T-helper 1 cell treated with Interleukin-12 subunit alpha and Interleukin-12 subunit beta and Interleukin-4 antibody, amounts not matched to agents 30 ng/mL and 1 ng/mL, for 36 hours (primary cell): ENCODE data around the gene KLHL25. TPM values are rescaled to one million over a fixed set of nuclear protein-coding genes. Genes with fewer than 3 reads are reported as not detected.

ENCODE experiments used
- intact Hi-C: fragments of 100-400 bp; cut with micrococcal nuclease; formaldehyde crosslinking; loops from one replicate; pipeline ENCODE4 v1.15.1; 2024
- total RNA-seq: library from RNA; stranded (reverse); gene quantifications from 2 replicates; pipeline ENCODE4 v1.2.3, GENCODE V29; 2022

The KLHL25 gene
- 5.1 and 5.5 TPM in 2 replicates for total RNA-seq

GRCh38 chr15:85794598-85795336 lies at the start of gene KLHL25:
Gene KLHL25 (minus strand): TSS chr15:85794925. CDS start chr15:85769810, 25,115 bp downstream.
- intact Hi-C loops: loop anchor here (1.0 to 5.0 kb wide), 7 partner anchors 9 to 814 kb away; no protein-coding TSS in a partner anchor

DNA sequence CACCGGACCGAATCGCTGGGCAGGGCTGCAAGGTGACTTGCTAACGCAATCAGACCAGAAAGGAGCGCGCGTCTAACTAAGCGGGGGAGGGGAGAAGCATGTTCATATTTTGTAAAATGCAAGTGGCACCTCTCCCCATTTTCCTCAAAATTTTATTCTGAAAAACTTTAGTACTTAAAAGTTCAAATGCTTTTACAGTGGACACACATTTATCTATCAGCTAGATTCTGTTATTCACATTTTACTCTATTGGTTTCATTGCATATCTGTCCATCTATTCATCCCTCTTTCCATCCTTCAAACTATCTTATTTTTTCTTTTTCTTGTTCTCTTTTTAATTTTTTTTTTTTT lies 46.1 kb upstream of the KLHL25 start:
- intact Hi-C loops: loop anchor here (1.0 to 5.0 kb wide), 7 partner anchors 46 to 544 kb away; partner anchors contain the start of gene KLHL25

- intact Hi-C loops: loop anchor here (1.0 to 5.0 kb wide), 7 partner anchors 46 to 544 kb away; partner anchors contain the start of gene KLHL25
Measured at GRCh38 chr15:85840079-85840801, 45.5 kb upstream of the KLHL25 start.

DNA sequence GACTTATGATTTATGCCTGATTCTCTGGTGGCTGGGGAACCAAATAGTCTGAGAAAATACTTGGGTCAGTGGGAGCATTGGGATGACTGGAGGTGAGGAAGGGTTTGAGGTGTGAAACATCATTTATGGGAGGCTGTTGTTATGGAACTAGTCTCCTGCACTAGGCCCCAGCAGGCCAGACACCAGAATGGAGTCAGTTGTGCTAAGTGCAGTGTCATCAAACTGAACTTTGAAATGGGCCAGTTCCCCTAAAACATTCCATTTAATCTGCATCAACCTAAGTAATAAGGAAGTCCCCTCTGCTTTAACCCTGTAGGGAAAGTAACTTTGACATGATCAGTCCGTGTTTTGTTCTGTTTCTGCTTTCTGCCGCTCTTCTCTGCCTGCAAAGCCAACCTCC lies 44.9 kb upstream of the KLHL25 start:
- intact Hi-C loops: loop anchor here (1.0 to 5.0 kb wide), 7 partner anchors 45 to 543 kb away; partner anchors contain the start of gene KLHL25

- intact Hi-C loops: no loop called here
Measured at GRCh38 chr15:85838655-85839054, 43.9 kb upstream of the KLHL25 start.

DNA sequence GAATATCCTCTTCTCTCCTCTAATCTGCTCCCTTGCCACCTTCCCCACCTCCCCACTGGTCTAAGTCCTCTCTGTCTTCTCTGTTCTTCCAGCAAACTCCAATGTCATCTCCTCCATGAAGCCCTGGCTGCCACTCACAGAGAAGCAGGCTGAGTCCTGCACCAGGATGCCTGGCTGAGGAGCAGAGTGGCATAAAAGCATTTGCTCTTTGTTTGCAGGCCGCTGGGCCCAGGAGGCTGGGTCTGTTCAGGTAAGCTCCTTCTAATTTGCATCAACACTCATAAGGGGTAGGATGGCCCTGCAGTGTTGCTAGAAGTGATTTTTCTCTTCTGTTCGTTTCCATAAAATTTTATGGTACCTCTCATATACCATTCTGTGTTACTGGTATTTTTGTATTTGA lies 43.2 kb upstream of the KLHL25 start:
- intact Hi-C loops: no loop called here

GRCh38 chr15:85837011-85837433 lies 42.3 kb upstream of the KLHL25 start:
- intact Hi-C loops: no loop called here

- intact Hi-C loops: no loop called here
Measured at GRCh38 chr15:85834651-85835050, 39.9 kb upstream of the KLHL25 start.

DNA sequence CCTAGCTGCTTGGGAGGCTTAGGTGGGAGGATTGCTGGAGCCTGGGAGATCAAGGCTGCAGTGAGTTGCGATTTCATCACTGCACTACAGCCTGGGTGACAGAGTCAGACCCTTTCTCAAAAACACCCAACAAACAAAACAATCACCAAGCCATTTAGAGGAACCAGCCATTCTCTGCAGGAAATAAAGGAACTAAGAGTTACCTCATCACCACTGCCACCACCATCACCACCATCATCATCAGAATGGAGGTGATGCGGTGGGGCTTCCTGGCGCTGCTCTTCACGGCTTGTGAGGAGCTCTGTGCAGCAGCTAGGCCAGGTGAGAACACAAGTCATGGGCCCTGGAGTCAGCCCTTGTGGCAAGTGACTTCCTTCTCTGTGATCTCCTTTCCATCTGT lies 37.7 kb upstream of the KLHL25 start:
- intact Hi-C loops: no loop called here

DNA sequence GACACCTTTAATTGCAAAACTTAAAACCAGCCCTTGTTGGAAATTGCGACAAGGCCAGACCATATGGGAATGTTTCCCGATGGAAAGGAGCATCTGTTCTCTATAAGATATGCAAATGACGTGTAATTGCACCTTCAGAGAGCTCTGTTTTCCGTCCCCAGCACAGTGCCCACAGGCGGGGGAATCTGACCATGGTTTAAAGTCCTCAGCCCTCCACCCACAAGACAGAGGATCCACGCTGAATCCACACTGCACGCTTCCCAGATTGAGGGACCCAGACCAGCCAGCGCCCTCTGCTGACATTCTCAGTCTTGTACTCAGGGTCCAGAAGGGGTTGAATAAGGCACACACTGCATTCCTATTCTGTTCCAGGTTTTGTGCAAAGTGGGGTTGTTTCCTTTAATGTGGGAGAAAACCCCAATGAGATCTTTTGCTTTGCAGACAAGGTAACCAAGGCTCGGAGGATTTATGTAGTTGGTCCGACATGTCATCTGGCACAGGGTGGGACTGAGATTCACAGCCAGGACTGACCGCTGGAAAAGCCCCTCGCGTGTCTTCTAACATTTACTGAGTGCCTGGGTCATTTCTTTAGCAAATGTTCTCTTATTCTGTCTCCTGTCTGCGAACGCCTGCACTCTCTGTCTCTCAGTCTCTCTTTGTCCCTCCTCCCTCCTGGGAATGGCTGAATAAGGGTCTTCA lies 36.8 kb upstream of the KLHL25 start:
- intact Hi-C loops: loop anchor here (2.0 kb wide), 1 partner anchor 101 kb away; no protein-coding TSS in a partner anchor

DNA sequence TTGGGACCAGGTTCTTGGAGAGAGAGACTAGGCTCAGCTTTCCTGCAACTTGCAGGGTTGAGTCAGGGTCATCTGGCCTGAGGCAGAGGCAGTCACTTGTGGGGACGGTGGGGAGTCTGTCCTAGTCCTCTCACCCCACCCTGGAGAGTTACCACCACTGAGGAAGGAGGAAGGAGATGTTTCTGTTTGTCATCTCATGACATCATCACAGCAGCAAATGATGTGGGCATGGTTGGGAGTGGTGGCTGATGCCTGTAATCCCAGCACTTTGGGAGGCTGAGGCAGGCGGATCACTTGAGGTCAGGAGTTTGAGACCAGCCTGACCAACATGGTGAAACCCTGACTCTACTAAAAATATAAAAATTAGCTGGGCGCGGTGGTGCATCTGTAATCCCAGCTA lies 35.0 kb upstream of the KLHL25 start:
- intact Hi-C loops: loop anchor here (2.0 kb wide), 1 partner anchor 99 kb away; no protein-coding TSS in a partner anchor

- intact Hi-C loops: no loop called here
Measured at GRCh38 chr15:85828874-85829273, 34.1 kb upstream of the KLHL25 start.

DNA sequence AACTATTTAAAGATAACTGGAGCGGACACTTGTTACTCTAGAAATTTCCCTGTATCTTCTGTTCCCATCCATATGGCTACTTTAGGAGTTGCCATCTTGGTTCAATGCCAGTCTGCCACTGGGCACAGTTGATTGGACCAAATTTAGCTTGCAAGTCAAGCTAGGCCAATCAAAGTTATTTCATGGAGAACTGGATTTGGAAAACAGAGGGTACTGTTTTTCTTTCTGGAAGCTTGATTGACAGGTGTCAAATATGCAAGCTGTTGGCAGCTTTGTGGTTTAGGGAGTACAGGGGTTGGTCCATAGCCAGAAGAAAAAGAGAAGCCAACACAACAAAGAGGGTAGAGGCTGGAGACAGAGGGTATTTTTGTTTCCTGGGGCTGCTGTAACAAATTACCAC lies 33.4 kb upstream of the KLHL25 start:
- intact Hi-C loops: no loop called here

DNA sequence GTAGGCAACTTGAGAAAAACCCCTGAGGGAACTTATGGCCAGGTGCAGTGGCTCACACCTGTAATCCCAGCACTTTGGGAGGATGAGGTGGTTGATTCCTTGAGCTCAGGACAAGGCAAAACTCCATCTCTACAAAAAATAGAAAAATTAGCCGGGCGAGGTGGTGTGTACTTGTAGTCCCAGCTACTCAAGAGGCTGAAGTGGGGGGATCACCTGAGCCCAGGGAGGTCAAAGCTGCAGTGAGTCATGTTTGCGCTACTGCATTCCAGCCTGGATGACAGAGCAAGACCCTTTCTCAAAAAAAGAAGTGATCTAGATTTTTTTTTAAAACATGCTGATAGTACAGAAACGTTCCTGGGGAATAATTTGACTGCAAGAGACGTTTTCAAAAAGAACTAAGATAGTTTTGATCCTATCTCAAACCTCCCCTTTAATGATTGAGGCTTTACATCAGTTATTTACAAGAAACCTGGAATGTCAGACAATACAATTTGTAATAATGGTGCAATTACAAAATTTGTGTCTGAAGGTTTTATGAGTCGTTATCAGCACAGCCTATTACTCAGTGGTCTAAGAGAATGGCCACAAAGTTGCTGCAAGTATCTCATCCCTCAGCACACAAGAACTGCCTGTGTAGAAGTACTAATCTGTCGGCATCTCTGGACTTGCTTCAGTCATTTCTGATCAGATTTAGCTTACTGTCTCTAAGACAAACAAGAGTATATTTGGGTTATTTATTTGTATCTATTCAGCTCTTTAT lies 32.2 kb upstream of the KLHL25 start:
- intact Hi-C loops: no loop called here

DNA sequence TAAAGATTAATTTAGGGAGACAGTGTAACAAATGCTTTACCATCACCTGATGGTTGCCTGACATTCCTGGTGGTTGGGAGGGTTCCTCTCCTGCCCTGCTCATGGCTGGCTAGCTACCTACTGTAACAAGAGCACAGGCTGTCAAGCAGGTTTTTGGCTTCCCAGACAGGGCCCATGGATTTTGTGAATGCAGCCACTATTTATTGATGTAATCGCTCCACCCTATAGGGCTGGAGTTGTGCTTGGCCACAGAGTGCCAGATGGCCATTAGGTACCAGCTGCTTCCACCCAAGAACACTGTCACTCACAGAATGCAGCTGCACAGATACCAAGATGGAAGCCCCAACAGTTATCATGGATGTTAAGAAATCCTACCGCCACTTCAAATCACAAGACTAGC lies 31.0 kb upstream of the KLHL25 start:
- intact Hi-C loops: no loop called here

- intact Hi-C loops: no loop called here
Measured at GRCh38 chr15:85825118-85825517, 30.4 kb upstream of the KLHL25 start.

DNA sequence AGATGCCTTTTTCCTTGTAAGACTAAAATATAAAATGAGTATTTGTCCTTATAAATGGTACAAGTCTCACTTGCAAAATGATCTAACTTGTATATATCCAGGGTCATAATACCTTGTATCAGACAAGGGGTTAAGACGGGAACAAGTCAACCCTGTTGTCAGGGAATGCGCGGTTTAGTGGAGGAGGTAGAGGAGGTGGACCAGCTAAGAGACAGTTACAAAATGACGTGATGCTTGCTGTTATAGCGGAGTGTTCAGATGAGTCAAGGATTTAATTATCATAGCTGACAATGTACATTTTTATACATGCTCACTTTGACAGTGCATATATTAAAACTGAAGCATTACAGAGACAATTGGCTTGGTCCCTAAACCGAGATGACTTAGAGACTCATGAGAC lies 26.8 kb upstream of the KLHL25 start:
- intact Hi-C loops: no loop called here

- intact Hi-C loops: no loop called here
Measured at GRCh38 chr15:85819938-85820337, 25.2 kb upstream of the KLHL25 start.

- intact Hi-C loops: no loop called here
Measured at GRCh38 chr15:85813234-85813633, 18.5 kb upstream of the KLHL25 start.

DNA sequence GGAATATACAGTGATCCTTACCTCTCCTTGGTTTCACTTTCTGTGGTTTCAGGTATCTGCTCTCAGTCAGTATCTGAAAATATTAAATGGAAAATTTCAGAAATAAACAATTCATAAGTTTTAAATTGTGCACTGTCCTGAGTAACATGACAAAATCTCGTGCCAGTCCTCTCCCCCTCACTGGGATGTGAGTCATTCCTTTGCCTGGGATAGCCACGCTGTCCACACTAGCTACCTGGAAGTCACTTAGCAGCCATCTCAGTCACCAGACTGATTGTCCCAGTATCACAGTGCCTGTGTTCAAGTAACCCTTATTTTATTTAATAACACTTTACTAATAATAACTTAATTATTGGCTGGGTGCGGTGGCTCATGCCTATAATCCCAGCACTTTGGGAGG lies 15.3 kb upstream of the KLHL25 start:
- intact Hi-C loops: no loop called here

- intact Hi-C loops: no loop called here
Measured at GRCh38 chr15:85805420-85805819, 10.7 kb upstream of the KLHL25 start.
